HepG2 (cell line): Measurements from ENCODE around the gene CRTC2. TPM values are rescaled to one million over a fixed set of nuclear protein-coding genes. Genes with fewer than 3 reads are reported as not detected.

ENCODE experiments used
- AHR ChIP-seq: IDR thresholded peaks from 2 replicates; pipeline ENCODE4 v1.6.1; 2018; ENCODE audit warnings: missing genetic modification reagents, missing compliant biosample characterization
- GZF1 ChIP-seq: sonication (generic); formaldehyde crosslinking; IDR thresholded peaks from 2 replicates; pipeline ENCODE4 v1.5.1; 2020; ENCODE audit warnings: mild to moderate bottlenecking, missing genetic modification reagents
- PRDM4 ChIP-seq: sonication (generic); formaldehyde crosslinking; IDR thresholded peaks from 2 replicates; pipeline ENCODE4 v1.9.0; 2021; ENCODE audit warnings: missing genetic modification reagents, borderline replicate concordance
- STAT5B ChIP-seq: sonication (generic); formaldehyde crosslinking; IDR thresholded peaks from 2 replicates; pipeline ENCODE4 v1.4.0; 2020; ENCODE audit warnings: missing genetic modification reagents
- ZMYM4 ChIP-seq: sonication (generic); formaldehyde crosslinking; IDR thresholded peaks from 2 replicates; pipeline ENCODE4 v1.8.1; 2023; ENCODE audit warnings: mild to moderate bottlenecking, missing genetic modification reagents
- ZNF407 ChIP-seq: sonication (generic); formaldehyde crosslinking; IDR thresholded peaks from one replicate; pipeline ENCODE4 v1.5.1; 2020; ENCODE audit warnings: mild to moderate bottlenecking, missing genetic modification reagents; ENCODE audit errors: not compliant biosample characterization
- ZNF589 ChIP-seq: sonication (generic); formaldehyde crosslinking; conservative IDR thresholded peaks from 2 replicates; pipeline ENCODE4 v1.8.0; 2022; ENCODE audit warnings: mild to moderate bottlenecking, moderate library complexity, missing genetic modification reagents
- ZNF687 ChIP-seq: sonication (generic); formaldehyde crosslinking; IDR thresholded peaks from 2 replicates; pipeline ENCODE4 v1.5.1; 2020; ENCODE audit warnings: mild to moderate bottlenecking, missing genetic modification reagents, moderate library complexity
- ZNF777 ChIP-seq: sonication (generic); formaldehyde crosslinking; IDR thresholded peaks from 2 replicates; pipeline ENCODE4 v1.4.0; 2020; ENCODE audit warnings: missing genetic modification reagents
- polyA plus RNA-seq, 8 experiments: library from polyadenylated mRNA; depleted of rRNA in 3 of 8; stranded (reverse) in 7 of 8; unstranded in 1 of 8; fragments of >200 nt; fragmentation: Illumina TruSeq in 4 of 8; extraction: Trizol in 4 of 8; gene quantifications; 2 replicates each; pipeline versions ENCODE4 v1.2.1 to v1.2.3, GENCODE V29; 2011 to 2016; ENCODE audit warnings: low read depth in 4 of 8, missing spikeins in 1 of 8, mixed read lengths in 1 of 8; ENCODE audit not compliant: insufficient read depth in 1 of 8
- total RNA-seq, 5 experiments: library from RNA; depleted of rRNA; stranded (reverse); fragments of >200 nt; fragmentation: Illumina TruSeq; extraction: Trizol; gene quantifications; 2 replicates each; pipeline ENCODE4 v1.2.3, GENCODE V29; 2016; ENCODE audit warnings: low read depth in 1 of 5
- TF ChIP-seq, protein P1 (sequence below): sonication (generic); formaldehyde crosslinking; IDR thresholded peaks from 2 replicates; pipeline ENCODE4 v1.4.0; 2020; ENCODE audit warnings: missing genetic modification reagents

CRTC2 gene
- total and polyA plus RNA-seq, 2 of the 13 experiments (the other 11 are each of a cell fraction or from before 2014, with no cell fraction given), result 6.1 to 26.7 TPM

GRCh38 chr1:153945795-153946621 lies 12.4 kb downstream of the CRTC2 start (continued):
- TF ChIP-seq, protein P1, sequence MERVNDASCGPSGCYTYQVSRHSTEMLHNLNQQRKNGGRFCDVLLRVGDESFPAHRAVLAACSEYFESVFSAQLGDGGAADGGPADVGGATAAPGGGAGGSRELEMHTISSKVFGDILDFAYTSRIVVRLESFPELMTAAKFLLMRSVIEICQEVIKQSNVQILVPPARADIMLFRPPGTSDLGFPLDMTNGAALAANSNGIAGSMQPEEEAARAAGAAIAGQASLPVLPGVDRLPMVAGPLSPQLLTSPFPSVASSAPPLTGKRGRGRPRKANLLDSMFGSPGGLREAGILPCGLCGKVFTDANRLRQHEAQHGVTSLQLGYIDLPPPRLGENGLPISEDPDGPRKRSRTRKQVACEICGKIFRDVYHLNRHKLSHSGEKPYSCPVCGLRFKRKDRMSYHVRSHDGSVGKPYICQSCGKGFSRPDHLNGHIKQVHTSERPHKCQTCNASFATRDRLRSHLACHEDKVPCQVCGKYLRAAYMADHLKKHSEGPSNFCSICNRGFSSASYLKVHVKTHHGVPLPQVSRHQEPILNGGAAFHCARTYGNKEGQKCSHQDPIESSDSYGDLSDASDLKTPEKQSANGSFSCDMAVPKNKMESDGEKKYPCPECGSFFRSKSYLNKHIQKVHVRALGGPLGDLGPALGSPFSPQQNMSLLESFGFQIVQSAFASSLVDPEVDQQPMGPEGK, result peak; percentile 78
- TF ChIP-seq ZNF407 (CRISPR knock-in tag) (no peak), ZNF687 (CRISPR knock-in tag) (peak; percentile 76), ZNF777 (CRISPR knock-in tag) (no peak), PRDM4 (no peak), AHR (CRISPR knock-in tag) (no peak), GZF1 (no peak), ZMYM4 (peak; percentile 37; the same call in 1 of the 2 replicates), ZNF589 (CRISPR knock-in tag) (no peak), STAT5B (CRISPR knock-in tag) (no peak)
